HCT116 (cell line): ENCODE results near the gene HMGN1.

Source experiments
- ELF1 ChIP-seq: IDR thresholded peaks from 2 replicates; pipeline ENCODE4 v1.6.1; 2012; ENCODE audit warnings: low read depth, borderline replicate concordance
- EZH2 ChIP-seq: fragments of 200-600 bp; sonication (generic); IDR thresholded peaks from 2 replicates; pipeline ENCODE4 v1.6.1; 2017; ENCODE audit warnings: antibody characterized with exemption, mixed run types
- EZH2phosphoT487 ChIP-seq: fragments of 200-600 bp; IDR thresholded peaks from 2 replicates; pipeline ENCODE4 v1.6.1; 2018; ENCODE audit warnings: antibody characterized with exemption, borderline replicate concordance
- POLR2A ChIP-seq: IDR thresholded peaks from 2 replicates; pipeline ENCODE4 v1.7.0; 2011; ENCODE audit warnings: borderline replicate concordance; ENCODE audit not compliant: insufficient read depth, insufficient read length; ENCODE audit errors: extremely low read depth
- POLR2AphosphoS5 ChIP-seq: IDR thresholded peaks from 2 replicates; pipeline ENCODE4 v1.6.1; 2011; ENCODE audit warnings: mild to moderate bottlenecking, low read depth, low read length, moderate library complexity
- RAD21 ChIP-seq: IDR thresholded peaks from 2 replicates; pipeline ENCODE4 v1.6.1; 2012; ENCODE audit warnings: low read depth, mild to moderate bottlenecking
- SIN3A ChIP-seq: IDR thresholded peaks from 2 replicates; pipeline ENCODE4 v1.6.1; 2012; ENCODE audit warnings: low read depth
- SRF ChIP-seq: IDR thresholded peaks from 2 replicates; pipeline ENCODE4 v1.6.1; 2012; ENCODE audit warnings: low read depth
- TF ChIP-seq, protein P1 (sequence below), 3 experiments: fragments of 200-600 bp in 1 of 3; sonication (generic) in 1 of 3; IDR thresholded peaks in 2 of 3; conservative IDR thresholded peaks in 1 of 3; 2 replicates each; pipeline ENCODE4 v1.5.1; 2012 to 2017; ENCODE audit warnings: low read depth in 2 of 3, low read length in 2 of 3, antibody characterized with exemption in 1 of 3, borderline replicate concordance in 1 of 3, control low read depth in 1 of 3, mild to moderate bottlenecking in 1 of 3, mixed read lengths in 1 of 3, mixed run types in 1 of 3, moderate library complexity in 1 of 3; ENCODE audit not compliant: insufficient read depth in 1 of 3
- TF ChIP-seq, protein P2 (sequence below): IDR thresholded peaks from 2 replicates; pipeline ENCODE4 v1.6.1; 2012

DNA sequence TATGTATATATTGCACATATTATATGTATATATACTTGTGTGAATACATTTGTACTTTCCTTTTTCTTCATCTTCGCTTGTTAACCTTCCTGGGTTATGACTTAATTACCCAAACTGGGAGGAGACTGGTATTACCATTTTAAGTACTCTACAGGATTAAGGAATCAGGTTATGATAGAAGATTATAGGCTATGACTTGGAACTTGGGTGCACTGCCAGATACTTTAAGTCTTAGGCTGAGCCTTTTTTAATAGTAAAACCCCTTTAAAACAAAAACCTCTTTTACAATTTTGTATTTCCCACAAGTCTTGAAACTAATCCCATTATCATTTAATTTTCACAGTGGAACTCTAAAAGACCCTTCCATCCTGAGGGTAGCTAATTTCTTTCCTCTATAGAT lies 41.4 kb downstream of the HMGN1 start:
- TF ChIP-seq, protein P1, sequence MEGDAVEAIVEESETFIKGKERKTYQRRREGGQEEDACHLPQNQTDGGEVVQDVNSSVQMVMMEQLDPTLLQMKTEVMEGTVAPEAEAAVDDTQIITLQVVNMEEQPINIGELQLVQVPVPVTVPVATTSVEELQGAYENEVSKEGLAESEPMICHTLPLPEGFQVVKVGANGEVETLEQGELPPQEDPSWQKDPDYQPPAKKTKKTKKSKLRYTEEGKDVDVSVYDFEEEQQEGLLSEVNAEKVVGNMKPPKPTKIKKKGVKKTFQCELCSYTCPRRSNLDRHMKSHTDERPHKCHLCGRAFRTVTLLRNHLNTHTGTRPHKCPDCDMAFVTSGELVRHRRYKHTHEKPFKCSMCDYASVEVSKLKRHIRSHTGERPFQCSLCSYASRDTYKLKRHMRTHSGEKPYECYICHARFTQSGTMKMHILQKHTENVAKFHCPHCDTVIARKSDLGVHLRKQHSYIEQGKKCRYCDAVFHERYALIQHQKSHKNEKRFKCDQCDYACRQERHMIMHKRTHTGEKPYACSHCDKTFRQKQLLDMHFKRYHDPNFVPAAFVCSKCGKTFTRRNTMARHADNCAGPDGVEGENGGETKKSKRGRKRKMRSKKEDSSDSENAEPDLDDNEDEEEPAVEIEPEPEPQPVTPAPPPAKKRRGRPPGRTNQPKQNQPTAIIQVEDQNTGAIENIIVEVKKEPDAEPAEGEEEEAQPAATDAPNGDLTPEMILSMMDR (IDR thresholded peaks at IDR 0.05 in 2 of 3, conservative IDR thresholded peaks at IDR 0.05 in 1 of 3; ENCODE audit: borderline replicate concordance in 1 of 3, insufficient read depth in 1 of 3, low read depth in 2 of 3, low read length in 2 of 3), result no peak
- no peak for TF ChIP-seq ELF1
- TF ChIP-seq EZH2phosphoT487, result no peak
- no peak for TF ChIP-seq RAD21
- TF ChIP-seq POLR2A, result no peak
- no peak for TF ChIP-seq SRF
- no peak for TF ChIP-seq EZH2
- TF ChIP-seq, protein P2, sequence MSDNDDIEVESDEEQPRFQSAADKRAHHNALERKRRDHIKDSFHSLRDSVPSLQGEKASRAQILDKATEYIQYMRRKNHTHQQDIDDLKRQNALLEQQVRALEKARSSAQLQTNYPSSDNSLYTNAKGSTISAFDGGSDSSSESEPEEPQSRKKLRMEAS, result no peak
- TF ChIP-seq POLR2AphosphoS5, result no peak
- TF ChIP-seq SIN3A, result no peak
